ENCODE data around the gene NWD2.

DNA sequence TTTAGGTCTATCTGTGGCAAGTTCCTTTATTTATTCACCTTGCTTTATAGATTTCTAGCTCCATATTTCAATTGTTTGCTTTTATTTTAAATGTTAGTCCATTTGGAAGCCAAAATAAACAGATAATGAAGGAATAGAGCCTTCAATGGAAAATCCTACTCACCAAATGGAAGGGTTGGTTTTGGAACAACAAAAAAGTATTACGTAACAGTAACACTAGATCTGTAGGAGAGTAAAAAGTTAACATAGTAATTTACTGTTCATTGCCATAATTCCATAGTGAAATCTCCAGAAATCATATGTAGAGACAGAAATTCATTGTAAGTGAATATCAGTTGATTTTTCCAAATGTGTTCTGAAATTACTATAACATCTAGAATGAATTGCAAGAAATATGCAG, 34.6 kb downstream of the NWD2 start:
- TF ChIP-seq, protein P1, sequence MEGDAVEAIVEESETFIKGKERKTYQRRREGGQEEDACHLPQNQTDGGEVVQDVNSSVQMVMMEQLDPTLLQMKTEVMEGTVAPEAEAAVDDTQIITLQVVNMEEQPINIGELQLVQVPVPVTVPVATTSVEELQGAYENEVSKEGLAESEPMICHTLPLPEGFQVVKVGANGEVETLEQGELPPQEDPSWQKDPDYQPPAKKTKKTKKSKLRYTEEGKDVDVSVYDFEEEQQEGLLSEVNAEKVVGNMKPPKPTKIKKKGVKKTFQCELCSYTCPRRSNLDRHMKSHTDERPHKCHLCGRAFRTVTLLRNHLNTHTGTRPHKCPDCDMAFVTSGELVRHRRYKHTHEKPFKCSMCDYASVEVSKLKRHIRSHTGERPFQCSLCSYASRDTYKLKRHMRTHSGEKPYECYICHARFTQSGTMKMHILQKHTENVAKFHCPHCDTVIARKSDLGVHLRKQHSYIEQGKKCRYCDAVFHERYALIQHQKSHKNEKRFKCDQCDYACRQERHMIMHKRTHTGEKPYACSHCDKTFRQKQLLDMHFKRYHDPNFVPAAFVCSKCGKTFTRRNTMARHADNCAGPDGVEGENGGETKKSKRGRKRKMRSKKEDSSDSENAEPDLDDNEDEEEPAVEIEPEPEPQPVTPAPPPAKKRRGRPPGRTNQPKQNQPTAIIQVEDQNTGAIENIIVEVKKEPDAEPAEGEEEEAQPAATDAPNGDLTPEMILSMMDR (conservative IDR thresholded peaks at IDR 0.05 in 1 of 2, IDR thresholded peaks at IDR 0.05 in 1 of 2; ENCODE audit: extremely low read depth in 1 of 2, insufficient read depth in 1 of 2, low read depth in 1 of 2, low read length in 2 of 2) = no peak
- TF ChIP-seq EZH2 (IDR thresholded peaks at IDR 0.05; ENCODE audit: borderline replicate concordance, low read length) = no peak

Data from mammary epithelial cell (primary cell).